ENCODE data around the gene TPM1. TPM values are rescaled to one million over a fixed set of nuclear protein-coding genes. Genes with fewer than 3 reads are reported as not detected.
A peak's percentile ranks its signal among the peaks of the same experiment; 100 is the strongest.

TPM1 gene
- total RNA-seq, 4 donors from 2014 or later = 5,599 to 7,718 (median 6,496) TPM

DNA sequence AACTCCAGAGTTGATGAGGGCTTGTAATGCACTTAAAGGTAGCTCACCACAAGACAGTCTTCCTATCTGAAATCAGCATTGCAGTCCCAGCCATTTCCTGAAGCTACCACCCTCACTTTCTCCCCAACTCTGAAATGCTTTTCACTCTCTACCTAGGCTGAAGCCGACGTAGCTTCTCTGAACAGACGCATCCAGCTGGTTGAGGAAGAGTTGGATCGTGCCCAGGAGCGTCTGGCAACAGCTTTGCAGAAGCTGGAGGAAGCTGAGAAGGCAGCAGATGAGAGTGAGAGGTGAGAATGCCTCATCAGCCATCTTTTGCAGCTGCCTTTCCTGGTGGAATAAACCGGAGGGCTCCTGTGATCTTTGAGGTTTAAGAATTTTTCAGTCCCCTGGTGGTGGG is 14.3 kb downstream of the TPM1 start:
- Histone ChIP-seq H3K4me3 (no peak overlapping the region), H3K27me3 (no peaks in the 10 kb centered on the region), H3K36me3 (peaks cover 48 to 72% (median 68%) of the 10 kb centered on the region in 4 donors), H3K9me3 (no peaks in the 10 kb centered on the region), H3K4me1 (peaks cover 97 to 100% (median 100%) of the 10 kb centered on the region in 4 donors), H3K27ac (replicated peaks in 1 of 4) (peak overlapping the region; percentile 93 to 97 (median 96))
- TF ChIP-seq POLR2AphosphoS5 (IDR thresholded peaks at IDR 0.05) (peak in 1 of 2 donors; percentile 74), EP300 (IDR thresholded peaks at IDR 0.05) (no peak)
- TF ChIP-seq, protein P1, sequence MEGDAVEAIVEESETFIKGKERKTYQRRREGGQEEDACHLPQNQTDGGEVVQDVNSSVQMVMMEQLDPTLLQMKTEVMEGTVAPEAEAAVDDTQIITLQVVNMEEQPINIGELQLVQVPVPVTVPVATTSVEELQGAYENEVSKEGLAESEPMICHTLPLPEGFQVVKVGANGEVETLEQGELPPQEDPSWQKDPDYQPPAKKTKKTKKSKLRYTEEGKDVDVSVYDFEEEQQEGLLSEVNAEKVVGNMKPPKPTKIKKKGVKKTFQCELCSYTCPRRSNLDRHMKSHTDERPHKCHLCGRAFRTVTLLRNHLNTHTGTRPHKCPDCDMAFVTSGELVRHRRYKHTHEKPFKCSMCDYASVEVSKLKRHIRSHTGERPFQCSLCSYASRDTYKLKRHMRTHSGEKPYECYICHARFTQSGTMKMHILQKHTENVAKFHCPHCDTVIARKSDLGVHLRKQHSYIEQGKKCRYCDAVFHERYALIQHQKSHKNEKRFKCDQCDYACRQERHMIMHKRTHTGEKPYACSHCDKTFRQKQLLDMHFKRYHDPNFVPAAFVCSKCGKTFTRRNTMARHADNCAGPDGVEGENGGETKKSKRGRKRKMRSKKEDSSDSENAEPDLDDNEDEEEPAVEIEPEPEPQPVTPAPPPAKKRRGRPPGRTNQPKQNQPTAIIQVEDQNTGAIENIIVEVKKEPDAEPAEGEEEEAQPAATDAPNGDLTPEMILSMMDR (IDR thresholded peaks at IDR 0.05) = no peak
- WGBS = 21% methylated on average over 6 of the region's 6 CpGs
- DNase-seq (ENCODE audit: extremely low spot score) = no peak
- intact Hi-C loops (cut with DNase I) = no loop called here

DNA sequence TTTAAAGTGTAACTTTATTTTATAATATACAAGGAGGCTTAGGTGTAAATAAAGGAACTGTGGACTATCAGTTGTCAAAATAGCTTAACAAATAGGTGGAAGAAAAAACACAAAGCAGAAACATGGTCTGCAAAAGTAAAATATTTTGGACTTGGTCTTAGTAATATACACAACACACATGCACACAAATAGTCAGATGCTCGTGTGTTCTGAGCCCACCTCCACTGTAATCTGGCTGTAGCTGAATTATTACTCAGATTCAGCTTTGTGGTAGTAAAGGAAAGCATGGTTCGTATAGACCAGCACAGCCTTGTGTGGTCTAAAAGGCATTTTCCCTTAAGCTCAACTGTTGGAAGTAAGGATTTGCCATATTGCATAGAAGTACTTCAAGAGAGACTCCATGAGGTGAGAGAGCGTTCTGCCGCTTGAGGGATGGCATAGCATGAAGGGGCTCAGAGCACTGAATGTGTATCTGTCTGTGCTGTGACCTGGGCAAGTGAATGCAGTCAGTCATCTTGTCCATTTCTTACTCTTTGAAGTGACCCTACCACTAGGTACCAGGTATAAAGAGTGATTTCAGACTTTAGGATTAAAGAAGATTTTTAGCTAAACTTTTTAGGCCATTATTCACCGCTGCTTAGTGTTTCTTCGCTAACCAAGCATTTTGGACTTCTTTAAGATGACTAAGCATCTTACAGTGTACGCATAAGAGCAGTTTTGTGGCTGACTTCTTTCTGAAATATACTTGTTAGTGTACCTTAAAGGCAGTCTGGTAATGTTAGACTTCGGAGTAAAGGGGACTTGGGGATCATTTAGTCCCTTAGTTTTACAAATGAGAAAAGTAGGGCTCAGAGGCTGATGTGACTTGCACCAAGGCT is 15.2 kb downstream of the TPM1 start:
- 70% methylated on average over 8 of the region's 8 CpGs for WGBS
- H3K4me1 ChIP-seq = peaks cover 96 to 100% (median 100%) of the 10 kb centered on the region in 4 donors

DNA sequence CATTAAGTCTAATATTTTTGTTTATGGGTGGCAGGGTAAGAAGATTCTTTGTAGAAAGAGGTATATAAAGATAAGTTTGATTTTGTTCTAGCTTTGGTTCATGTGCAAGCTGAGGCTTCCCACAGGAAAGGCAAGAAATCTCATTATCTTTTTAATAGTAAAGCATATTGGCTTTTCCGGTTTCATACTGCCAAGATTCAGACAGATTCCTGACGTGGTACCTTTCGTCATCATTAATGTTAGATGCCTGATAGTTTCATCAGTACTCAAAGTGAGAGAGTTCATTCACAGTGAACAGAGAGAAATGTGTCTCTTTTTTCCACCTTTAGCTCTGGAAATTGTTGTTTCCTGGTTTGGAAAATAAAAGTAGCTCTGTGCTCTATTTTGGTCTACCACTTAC is 16.5 kb downstream of the TPM1 start:
- H3K36me3 ChIP-seq = peaks cover 67 to 95% (median 89%) of the 10 kb centered on the region in 4 donors
- peak overlapping the region; percentile 67 to 97 (median 96) for H3K27ac ChIP-seq (replicated peaks in 1 of 4)
- intact Hi-C loops (cut with DNase I) = no loop called here
- no peak overlapping the region for H3K4me3 ChIP-seq
- TF ChIP-seq POLR2AphosphoS5 (IDR thresholded peaks at IDR 0.05) = peak; percentile 3 to 65
- TF ChIP-seq POLR2A (IDR thresholded peaks at IDR 0.05; ENCODE audit: low read depth) = no peak
- no peaks in the 10 kb centered on the region for H3K9me3 ChIP-seq
- peaks cover 96 to 100% (median 100%) of the 10 kb centered on the region in 4 donors for H3K4me1 ChIP-seq
- no peaks in the 10 kb centered on the region for H3K27me3 ChIP-seq
- WGBS = 40% methylated on average over 3 of the region's 3 CpGs
- no peak for DNase-seq (ENCODE audit: extremely low spot score)

More for the DNA sequence above, 15.2 kb downstream of the TPM1 start:
- Histone ChIP-seq H3K9me3 (no peaks in the 10 kb centered on the region), H3K27ac (replicated peaks in 1 of 4) (peak overlapping the region; percentile 93 to 97 (median 96)), H3K4me3 (no peak overlapping the region), H3K36me3 (peaks cover 54 to 81% (median 77%) of the 10 kb centered on the region in 4 donors), H3K27me3 (no peaks in the 10 kb centered on the region)
- TF ChIP-seq POLR2AphosphoS5 (IDR thresholded peaks at IDR 0.05) (peak in 1 of 2 donors; percentile 62), EP300 (IDR thresholded peaks at IDR 0.05) (no peak)
- intact Hi-C loops (cut with DNase I) = no loop called here
- no peak for DNase-seq (ENCODE audit: extremely low spot score)

DNA sequence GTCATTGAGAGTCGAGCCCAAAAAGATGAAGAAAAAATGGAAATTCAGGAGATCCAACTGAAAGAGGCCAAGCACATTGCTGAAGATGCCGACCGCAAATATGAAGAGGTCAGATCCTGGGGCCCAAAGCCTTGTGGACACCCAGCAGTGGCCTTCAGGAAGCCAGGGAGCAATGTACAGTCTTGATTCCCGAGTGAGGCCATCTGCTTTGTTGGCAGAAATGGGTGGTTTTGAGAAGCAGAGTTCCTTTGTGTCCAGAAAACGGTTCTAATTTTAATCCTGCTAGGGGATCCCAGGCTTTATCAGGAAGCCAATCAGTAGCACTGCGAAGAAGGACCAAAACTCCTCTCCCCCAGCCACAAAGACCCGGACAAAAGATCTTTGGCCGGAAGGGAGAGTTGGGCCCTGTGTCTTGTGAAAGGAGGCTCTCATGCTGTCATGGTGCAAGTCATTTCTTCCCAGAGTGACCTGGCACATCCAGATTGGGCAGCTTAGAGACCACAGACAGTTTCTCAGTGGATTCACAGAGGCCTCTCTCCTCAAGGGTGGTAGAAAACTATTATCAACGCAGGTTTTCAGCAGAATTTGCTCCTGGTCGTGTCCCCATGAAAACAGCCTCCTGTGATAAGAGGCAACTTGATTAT is 17.1 kb downstream of the TPM1 start:
- Histone ChIP-seq H3K36me3 (peaks cover 73 to 98% (median 91%) of the 10 kb centered on the region in 4 donors), H3K4me3 (no peak overlapping the region), H3K4me1 (peaks cover 94 to 100% (median 100%) of the 10 kb centered on the region in 4 donors), H3K27me3 (no peaks in the 10 kb centered on the region), H3K9me3 (no peaks in the 10 kb centered on the region), H3K27ac (replicated peaks in 1 of 4) (peak overlapping the region; percentile 67 to 97 (median 96))
- TF ChIP-seq EP300 (IDR thresholded peaks at IDR 0.05) (no peak), POLR2A (IDR thresholded peaks at IDR 0.05; ENCODE audit: low read depth) (no peak), POLR2AphosphoS5 (IDR thresholded peaks at IDR 0.05) (peak in 1 of 2 donors; percentile 76)
- TF ChIP-seq, protein P1 (IDR thresholded peaks at IDR 0.05) = no peak
- WGBS = 48% methylated on average over 10 of the region's 10 CpGs
- no peak for DNase-seq (ENCODE audit: extremely low spot score)
- intact Hi-C loops (cut with DNase I) = no loop called here

DNA sequence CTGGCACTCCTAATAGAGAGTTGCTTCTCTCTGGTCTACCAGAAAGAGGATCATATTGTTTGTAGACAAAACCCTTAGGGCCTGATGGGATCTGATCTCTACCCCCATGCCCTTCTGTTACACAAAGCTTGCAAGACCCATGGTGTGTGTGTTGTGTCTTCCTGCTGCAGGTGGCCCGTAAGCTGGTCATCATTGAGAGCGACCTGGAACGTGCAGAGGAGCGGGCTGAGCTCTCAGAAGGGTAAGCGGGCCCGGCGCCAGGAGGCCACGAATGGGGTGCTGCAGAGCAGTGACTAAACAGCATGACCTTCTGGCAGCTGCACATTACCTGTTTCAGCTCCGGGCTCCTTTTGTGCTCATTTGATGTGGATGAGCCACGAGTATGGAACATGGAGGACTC is 18.2 kb downstream of the TPM1 start:
- peak overlapping the region; percentile 67 to 97 (median 96) for H3K27ac ChIP-seq (replicated peaks in 1 of 4)
- no peak for DNase-seq (ENCODE audit: extremely low spot score)
- 84% methylated on average over 10 of the region's 10 CpGs for WGBS
- TF ChIP-seq, protein P1 (IDR thresholded peaks at IDR 0.05) = no peak
- no peak for TF ChIP-seq EP300 (IDR thresholded peaks at IDR 0.05)
- peak in 1 of 2 donors; percentile 35 for TF ChIP-seq POLR2AphosphoS5 (IDR thresholded peaks at IDR 0.05)
- no peak for TF ChIP-seq POLR2A (IDR thresholded peaks at IDR 0.05; ENCODE audit: low read depth)
- H3K4me3 ChIP-seq = no peak overlapping the region
- H3K36me3 ChIP-seq = peaks cover 83 to 99% (median 96%) of the 10 kb centered on the region in 4 donors
- peaks cover 93 to 100% (median 100%) of the 10 kb centered on the region in 4 donors for H3K4me1 ChIP-seq
- no peaks in the 10 kb centered on the region for H3K9me3 ChIP-seq
- intact Hi-C loops (cut with DNase I) = no loop called here
- no peaks in the 10 kb centered on the region for H3K27me3 ChIP-seq
